HG03457 (cell line): ENCODE data around the gene SYMPK.

Source experiments
- ATAC-seq: cut with Tn5 transposase; IDR thresholded peaks from one replicate; pipeline ENCODE4 v1.9.1; 2021; ENCODE audit warnings: moderate number of reproducible peaks; ENCODE audit not compliant: unreplicated experiment

Gene SYMPK

DNA sequence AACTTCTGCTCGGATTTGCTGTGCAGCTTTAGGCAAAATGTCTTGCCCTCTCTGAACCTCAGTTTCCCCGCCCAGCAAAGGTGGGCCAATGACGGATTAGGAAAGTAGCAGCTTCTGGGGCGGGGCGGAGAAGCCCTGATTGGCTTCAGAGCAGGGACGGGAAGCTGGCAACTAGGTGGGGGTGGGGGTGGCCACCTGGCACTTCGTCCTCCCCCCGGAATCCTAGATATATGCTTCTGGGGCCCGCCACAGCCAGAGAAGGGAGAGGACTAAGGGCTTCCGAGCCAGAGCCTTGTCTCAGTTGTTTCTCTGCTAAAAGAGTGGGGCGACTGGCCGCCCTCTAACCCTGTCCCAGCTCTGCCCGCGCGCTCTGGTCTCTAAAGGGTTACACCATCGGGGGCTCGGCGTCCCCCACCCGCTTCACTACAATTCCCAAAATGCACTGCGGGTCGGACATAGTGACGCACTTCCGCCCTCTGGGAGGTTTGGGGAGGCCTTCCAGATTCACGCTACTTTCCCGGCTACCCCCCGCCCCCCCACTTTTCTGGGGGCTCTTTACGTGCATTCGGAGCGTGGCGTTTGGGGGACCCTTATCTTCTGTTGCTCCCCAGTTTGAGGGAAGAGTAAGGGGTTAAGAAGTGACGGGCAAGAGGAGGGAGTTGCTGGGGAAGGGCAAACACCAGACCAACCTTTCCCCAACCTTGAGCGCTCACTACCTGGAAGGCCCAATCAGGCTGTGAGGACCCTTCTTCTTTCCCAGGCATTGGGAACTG lies 23.7 kb upstream of the SYMPK start:
- no peak for ATAC-seq

DNA sequence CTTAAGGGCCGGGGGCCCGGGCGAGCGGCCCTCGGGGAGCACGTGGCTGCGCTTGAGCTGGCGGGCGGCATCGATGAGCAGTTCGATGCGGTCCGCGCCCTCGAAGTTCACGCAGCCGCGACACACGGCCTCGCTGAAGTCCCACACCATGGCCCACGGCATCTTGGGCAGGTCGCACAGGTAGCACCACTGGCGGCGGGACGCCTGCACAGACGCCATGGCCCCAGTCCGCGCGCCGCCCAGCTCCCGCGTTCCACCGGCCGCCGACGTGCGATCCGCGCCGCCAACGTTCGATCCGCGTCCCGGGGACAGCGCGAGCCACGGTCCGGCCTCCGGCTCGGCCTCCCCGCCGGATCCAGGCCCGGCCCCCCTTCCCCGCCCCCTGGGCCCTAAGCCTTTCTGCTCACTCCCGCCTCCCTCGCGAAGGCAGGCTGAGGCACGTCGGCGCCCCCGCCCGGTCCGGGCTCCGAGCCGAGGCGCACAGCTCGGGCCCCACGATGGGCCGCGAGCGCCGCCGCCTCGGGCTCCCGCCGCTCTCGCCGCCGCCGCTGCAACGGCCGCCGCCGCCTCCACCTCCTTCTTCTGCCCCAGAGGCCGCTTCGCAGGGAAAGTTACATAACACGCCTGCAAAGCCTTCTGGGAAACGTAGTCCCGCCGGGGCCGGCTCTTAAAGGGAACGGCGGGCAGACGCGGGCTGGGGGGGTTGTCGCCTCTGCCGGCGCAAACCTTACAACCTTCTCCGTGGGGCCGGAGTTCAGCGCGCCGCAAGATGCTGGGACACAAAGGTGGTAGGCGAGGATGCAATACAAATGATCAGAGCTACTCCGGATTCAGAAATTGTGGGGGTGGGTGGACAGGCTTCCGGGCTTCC lies 22.8 kb upstream of the SYMPK start, which contains the start of gene IRF2BP1:
IRF2BP1 (minus strand) TSS at position 586 of the 871 bp plus-strand sequence; CDS start at position 219, 367 bp downstream.
- ATAC-seq, result no peak

DNA sequence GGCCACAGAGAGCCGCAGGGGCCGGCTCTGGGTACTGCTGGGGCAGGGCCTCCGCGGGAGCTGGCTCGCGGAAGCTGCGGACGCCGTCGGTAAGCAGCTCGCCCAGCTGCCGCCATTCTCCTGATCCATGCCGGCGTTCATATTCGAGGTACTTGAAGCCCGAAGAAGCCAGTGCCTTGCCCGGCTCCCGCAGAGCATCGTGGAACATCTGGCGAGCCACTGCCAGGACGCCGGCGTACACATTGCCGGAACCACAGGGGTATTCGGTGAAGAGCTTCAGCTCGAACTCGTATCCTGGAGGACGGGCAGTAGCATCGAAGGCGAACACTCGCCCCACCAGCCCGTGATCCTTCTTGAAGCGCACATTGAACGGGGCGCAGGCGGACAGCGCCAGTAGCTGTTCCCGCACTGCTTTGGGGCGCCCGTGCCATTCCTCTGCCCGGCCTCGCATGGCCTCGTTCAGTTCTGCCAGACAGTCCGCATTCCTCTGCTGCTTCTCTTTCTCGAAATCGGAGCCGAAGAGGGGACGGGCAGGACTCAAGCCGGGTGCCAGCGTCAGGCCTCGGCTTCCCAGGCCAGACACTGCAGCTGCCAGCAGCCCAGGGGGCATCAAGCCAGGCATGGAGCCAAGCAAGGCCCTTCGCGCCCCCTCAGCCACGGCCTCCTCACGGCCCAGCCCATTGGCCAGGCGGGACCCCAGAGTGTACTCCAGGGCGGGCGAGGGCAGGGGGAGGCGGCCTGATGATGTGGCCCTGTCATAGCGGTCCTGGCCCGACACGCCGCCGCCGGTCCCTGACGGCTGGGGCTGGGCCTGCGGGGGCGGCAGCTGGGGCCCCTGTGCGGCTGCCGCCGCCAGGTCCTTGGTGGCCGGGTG lies 22.0 kb upstream of the SYMPK start:
- no peak for ATAC-seq

DNA sequence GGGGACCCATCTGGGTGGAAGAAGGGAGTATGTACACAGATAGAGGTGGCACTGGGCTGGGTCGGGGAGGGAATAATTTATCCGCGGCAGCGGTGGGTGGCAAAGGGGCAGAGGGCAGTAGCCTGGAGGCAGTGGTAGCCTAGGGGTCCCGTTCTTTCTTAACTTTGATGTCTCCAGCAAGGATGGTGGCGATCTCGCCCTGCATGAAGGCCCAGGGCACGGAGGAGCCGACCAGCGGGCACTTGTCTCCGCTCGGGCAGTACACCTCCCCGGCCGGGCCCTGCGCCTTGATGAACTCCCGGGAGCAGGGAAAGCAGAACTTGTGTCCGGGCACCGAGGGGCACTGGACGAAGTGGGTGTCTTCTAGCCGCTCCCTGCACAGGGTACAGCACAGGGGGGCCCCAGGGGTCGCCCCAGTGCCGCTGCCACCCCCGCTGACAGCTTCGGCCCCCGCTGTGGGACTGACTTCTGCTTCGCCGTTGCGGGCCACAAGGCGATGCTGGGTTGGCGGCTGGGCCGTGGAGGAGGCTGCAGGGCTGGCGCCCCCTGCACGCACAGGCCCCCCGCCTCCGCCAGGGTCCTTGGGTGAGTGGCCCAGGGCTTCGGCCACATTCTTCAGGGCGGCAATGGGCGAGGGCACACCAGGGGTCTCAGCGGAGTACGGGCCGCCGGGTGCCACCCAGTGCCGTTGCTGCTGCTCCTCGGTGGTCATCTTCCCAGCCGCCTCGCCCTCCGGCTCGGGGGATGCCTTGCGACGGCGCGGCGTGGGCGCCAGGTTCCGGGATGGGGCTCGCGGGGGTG lies 21.1 kb upstream of the SYMPK start:
- ATAC-seq, result no peak

DNA sequence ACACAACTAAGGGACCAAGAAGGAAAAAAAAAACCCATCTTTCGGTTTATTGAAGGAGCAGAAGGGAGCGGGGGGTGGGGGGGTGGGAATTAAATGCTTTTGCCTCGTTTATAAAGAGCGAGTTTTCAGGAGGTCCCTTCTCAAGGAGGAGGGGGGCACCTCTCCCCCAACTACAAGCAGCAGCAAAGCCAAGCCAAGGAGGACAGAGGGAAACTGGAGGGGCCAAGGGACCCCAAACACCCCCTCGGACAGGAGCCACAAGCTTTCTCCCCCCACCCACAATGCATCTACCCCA lies 20.6 kb upstream of the SYMPK start:
- ATAC-seq, result no peak

DNA sequence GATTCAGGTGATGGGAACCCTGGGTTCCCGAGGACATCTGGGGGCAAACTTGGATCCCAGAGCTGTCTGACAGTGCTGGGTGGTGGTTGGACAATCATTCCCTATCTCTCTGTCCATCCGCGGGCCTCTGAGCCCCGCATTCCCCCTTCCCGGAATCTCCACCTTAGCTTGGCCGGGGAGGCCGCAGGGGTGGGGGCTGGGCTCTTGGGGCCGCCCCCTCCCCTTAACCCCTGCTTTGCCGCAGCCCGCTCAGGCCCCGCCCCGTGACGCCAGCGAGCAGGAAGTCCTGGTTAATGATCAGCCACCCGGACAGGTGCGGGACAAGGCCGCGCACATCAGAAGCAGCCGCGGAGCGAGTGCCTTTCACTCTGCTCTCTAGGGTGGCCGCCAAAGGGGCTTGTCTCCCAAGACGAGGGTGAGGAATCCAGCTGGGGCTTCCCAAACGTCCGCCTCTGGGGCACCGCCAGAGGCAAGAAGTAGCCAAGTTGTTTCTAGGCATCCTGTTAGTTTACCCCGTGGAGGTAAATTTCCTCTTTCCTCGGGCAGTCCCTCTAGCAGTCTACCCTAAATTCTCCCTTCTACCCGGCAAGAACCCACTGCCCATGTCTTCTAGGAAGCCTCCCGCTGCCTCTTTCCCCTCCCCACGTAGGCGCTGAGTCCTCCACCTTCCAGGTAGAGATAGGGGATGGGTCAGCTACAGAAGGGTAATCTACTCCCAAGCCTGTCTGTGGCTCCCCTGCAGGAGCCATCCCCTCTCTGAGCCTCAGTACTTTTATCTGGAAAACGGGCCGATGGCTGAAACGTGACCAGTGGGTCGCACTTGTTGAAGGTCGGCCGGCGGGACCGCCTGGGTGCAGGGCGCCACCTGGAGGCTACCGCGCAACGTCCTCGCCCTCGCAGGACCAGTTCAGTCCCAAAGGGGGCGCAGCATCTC lies 20.0 kb upstream of the SYMPK start:
- ATAC-seq, result no peak

DNA sequence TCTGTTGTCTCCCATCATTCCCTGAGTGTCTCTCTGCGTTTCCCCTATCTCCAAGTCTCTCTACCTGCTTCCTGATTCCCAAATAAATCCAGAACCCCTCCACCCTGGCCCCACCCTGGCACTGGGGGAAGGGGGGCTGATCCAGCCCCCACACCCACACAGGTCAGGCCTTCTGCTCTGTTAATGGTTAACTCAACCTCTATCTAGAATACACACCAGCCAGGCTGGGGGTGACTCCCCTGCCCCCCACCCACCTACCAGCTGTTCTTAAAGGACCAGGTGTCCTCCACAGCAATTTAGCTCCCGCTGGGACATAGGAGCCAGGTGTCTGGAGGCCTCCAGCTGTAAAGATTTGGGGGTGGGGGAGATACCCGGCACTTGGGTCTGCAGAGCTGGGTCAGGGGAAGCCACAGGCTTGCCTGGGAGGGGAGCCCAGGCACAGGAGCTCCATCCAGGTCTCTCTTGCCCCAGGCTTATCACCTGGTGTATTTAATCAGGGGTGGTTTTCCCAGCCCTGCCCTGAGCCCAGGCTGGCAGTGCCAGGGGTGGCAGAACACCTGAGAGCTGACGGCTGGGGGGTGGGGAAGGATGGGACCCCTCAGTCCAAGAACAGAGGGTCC lies 19.1 kb upstream of the SYMPK start:
- ATAC-seq, result no peak

DNA sequence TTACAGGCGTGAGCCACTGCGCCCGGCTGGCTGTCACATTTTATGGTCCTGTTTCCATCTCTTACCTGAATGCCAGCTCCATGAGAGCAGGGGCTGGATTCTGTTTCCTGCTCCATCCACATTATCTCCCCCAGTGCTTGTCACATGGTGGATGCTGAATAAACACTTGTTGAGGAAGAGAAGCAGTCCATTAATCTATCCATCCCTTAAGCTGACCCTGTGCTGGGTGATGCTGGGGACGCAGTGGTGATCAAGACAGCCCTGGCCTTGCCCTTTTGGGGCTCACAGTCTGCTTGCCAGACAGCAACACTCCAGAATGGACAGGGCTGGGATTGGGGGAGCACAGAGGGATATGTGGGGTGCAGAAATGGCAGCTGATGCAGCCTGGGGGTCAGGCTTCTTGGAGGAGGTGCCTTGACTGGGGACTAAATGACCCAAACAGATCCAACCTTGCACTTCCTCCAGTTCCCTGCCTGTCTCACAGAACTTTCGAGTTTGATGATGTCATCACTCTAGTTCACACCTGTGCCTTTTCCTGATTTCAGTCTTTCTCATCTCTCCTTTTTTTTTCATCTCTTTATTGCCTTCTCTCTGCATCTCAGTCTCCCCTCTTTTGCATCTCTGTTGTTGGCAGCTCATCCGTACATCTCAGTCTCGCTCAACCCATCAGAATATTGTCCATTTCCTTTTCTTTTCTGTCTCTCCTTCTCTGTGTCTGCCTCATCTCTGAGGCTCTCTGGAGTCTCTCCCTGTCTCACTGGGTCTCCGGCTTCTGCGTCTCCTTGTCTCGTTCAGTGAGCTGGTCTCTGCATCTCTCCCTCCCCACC lies 18.3 kb upstream of the SYMPK start:
- no peak for ATAC-seq

DNA sequence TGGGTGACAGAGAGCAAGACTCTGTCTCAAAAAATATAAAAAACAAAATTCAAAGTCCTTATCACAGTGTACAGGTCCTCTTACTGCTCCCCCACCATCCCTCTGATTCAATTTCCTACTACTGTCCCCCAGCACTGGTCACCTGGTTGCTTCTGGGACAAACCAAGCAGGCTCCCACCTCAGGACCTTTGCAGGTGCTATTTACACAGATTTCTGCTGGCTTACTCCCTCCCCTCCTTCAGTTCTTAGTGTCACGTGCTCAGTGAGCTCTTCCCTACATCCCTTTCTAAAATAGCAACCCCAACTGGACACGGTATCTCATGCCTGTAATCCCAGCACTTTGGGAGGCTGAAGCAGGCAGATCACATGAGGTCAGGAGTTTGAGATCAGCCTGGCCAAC lies 17.0 kb upstream of the SYMPK start:
- no peak for ATAC-seq

DNA sequence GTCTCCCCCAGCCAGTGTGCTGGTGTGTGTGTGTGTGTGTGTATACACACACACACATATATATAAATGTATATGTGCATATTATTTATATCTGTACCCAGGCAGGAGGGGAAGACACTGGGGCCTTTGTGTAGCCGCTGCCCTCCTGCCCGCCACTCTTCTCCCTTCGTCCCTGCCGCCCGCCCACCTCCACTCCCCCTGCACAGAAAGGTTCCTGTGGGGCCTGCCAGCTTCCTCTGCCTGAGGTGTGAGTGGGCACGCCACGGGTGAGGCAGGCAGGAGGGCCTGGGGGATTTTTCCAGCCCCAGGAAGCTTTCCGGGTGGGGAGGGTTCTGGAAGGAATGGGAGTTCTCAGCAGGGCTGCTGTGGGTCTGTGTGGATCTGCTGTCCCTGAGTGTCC lies 16.1 kb upstream of the SYMPK start:
- no peak for ATAC-seq

DNA sequence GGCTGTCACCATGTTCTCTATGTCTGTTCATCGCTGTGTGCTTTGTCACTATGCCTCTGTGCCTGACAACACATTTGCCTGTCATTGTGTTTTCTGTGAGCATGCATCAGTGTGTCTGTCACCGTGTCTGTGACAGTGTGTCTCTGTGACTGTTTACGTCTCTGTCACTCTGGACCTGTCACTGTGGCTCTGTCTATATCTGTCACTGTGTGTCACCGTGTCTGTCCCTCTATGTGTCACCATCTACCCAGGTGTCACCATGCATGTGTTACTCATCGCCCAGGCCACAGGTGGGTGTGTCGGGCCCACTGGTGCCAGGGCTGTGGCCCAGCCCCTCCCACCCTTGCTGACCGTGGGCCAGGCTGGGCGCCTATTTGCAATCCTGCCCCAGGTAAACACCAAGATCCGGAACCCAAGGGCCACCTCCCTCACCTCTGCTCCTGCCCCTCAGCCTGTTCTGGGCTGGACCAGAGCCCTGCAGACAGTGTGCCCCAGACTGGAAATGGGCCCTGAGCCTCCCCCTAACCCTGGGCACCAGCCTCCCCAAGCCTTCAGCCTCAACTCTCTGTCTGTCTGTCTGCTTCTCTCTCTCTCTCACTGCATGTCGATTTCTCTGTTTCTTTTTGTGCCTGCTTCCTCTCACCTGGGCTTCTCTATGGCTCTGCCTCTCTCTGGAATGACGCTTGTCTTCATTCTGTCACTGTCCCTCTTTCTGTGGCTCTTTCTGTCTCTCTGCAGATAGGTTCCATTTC lies 15.3 kb upstream of the SYMPK start:
- ATAC-seq, result no peak

DNA sequence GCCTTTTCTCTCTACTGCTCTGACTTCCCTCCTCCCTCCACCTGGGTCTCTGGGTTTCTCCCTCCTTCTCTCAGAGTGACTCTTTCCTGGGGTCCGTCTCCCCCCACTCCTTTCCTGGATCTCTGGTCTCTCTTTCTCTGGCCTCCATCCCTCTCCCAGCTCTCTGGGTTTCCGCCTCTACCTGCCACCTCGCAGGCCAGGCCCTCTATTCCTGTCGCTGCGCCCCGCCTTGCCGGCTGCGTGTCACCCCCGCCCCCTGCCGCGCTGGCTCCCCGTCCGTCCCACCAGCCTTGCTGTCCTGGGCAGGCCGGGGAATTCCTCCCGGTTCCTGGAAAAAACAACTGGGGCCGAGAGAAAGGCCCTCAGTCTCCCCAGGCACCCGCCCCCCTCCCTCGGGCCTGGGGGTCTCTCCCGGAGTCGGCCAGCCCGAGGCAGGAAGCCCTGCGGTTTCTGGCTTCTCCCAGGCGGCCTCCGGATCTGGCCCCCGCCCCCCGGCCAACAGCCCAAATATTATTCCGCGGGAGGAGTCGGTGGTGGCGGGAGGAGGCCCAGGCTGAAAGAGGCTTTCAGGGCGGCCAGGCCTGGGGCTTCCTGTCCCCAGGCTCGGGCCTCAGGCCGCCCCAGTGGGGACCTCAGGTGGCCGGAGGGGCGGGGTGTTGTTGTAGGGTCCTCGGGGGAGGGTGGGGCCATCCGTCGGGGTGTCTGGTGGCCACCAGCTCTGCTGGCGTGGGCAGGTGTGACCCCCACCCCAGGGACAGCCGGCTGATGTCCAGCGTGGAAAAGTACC lies 13.7 kb upstream of the SYMPK start:
- no peak for ATAC-seq

DNA sequence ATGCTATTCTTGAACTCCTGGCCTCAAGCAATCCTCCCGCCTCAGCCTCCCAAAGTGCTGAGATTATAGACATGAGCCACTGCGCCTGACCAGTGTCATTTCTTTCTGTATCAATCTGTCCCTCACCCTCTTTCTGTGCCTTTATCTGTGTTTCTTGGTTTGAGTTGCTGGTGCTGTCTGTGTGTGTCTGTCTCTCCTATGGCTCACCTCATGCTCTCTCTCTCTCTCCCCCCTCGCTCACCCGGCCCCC lies 13.1 kb upstream of the SYMPK start:
- no peak for ATAC-seq

DNA sequence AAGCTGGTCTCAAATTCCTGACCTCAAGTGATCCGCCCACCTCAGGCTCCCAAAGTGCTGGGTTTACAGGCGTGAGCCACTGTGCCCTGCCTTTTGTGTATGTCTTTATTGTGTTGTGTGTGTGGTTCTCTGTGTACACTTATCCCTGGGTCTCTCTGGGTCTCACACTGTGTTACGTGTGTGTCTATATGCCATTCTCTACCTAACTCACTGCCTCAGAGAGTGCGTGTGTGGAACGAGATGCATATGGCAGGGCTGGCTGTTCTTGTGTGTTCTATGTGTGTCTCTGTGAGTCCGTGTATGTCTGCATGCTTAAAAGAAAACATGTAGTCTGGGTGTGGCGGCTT lies 11.6 kb upstream of the SYMPK start:
- ATAC-seq, result no peak

DNA sequence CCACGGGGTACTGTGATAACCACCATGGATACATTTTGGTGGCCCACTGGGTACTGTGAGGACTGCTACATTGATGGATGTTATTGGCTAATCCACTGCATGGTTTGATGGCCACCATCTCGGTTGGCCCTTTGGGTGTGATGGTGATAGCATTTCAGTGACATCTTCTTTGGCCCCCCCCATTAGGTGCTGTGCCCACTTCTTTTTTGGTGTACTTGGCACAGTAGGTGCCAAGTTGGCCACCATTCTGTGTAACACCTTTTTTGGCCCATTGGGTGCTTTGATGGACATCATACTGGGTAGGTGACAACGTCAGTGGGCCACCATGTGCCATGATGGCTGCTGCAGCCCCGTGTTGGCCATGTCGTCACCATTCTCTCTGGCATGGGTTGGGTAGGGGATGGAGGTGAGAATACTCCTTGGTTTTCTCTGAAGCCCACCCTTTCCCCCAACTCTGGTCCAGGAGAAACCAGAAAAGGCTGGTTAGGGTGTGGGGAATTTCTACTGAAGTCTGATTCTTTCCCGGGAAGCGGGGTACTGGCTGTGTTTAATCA lies 10.3 kb upstream of the SYMPK start:
- no peak for ATAC-seq

DNA sequence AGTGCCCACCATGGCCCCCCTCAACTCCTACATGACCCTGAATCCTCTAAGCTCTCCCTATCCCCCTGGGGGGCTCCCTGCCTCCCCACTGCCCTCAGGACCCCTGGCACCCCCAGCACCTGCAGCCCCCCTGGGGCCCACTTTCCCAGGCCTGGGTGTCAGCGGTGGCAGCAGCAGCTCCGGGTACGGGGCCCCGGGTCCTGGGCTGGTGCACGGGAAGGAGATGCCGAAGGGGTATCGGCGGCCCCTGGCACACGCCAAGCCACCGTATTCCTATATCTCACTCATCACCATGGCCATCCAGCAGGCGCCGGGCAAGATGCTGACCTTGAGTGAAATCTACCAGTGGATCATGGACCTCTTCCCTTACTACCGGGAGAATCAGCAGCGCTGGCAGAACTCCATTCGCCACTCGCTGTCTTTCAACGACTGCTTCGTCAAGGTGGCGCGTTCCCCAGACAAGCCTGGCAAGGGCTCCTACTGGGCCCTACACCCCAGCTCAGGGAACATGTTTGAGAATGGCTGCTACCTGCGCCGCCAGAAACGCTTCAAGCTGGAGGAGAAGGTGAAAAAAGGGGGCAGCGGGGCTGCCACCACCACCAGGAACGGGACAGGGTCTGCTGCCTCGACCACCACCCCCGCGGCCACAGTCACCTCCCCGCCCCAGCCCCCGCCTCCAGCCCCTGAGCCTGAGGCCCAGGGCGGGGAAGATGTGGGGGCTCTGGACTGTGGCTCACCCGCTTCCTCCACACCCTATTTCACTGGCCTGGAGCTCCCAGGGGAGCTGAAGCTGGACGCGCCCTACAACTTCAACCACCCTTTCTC lies 9.4 kb upstream of the SYMPK start:
- no peak for ATAC-seq
